ENCODE results near the gene MAOA.

The MAOA gene

DNA sequence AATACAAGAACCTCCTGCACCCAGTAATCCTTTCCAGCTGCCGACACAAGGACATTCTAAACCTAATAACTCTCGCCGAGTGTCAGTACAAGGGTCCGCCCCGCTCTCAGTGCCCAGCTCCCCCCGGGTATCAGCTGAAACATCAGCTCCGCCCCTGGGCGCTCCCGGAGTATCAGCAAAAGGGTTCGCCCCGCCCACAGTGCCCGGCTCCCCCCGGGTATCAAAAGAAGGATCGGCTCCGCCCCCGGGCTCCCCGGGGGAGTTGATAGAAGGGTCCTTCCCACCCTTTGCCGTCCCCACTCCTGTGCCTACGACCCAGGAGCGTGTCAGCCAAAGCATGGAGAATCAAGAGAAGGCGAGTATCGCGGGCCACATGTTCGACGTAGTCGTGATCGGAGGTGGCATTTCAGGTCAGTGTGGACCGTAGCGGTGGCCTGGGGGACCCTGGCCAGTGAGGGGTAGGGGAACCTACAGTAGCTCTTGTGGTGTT, at the start of gene MAOA:
MAOA (plus strand) TSS at position 295 of the 490 bp plus-strand sequence; CDS start at position 338, 43 bp downstream.
- Histone ChIP-seq H4K20me1 (ENCODE audit: insufficient read depth, low read length, poor library complexity, severe bottlenecking) (no peaks in the 10 kb centered on the region), H2AFZ (ENCODE audit: low read length) (peak within 1 kb of the TSS; percentile 86)

DNA sequence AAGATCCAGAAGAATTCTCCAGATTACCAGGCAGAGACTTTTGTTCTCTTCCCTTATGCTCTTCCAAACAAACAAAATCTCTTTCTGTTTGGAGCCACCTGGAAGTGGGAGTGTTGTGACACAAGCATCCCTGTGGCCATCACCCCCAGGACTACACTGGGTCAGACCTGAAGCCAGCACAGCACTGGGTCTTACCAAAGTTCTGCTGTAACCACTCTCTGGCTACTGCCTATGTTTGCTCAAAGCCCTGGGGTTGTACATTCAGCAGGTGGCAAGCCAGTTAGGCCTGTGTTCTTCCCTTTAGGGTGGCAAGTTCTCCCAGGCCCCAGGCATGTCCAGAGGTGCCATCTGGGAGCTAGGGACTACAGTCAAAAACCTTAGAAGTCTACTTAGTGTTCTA, 43.7 kb upstream of the MAOA start:
- Histone ChIP-seq H3K9me3 (ENCODE audit: insufficient read depth, low read depth, low read length) (no peaks in the 10 kb centered on the region), H3K9ac (ENCODE audit: low read depth, low read length, poor library complexity, severe bottlenecking) (no peak overlapping the region)

More for the DNA sequence above, at the start of gene MAOA:
- Histone ChIP-seq H3K9ac (ENCODE audit: low read depth, low read length, poor library complexity, severe bottlenecking) (peak within 1 kb of the TSS; percentile 72), H3K36me3 (ENCODE audit: insufficient read depth, low read length) (no peaks in the 10 kb centered on the region), H3K27me3 (ENCODE audit: insufficient read depth, low read length, poor library complexity, severe bottlenecking) (no peaks in the 10 kb centered on the region), H3K4me3 (ENCODE audit: low read length, poor library complexity, severe bottlenecking) (peak within 1 kb of the TSS; percentile 77), H3K4me2 (ENCODE audit: low read depth, low read length, poor library complexity, severe bottlenecking) (peak within 1 kb of the TSS; percentile 85), H3K79me2 (ENCODE audit: insufficient read depth, low read length) (no peaks in the 10 kb centered on the region), H3F3A (ENCODE audit: low read depth) (no peaks in the 10 kb centered on the region), H3K9me3 (ENCODE audit: insufficient read depth, low read depth, low read length) (no peaks in the 10 kb centered on the region), H3K4me1 (ENCODE audit: insufficient read depth, low read length, poor library complexity, severe bottlenecking) (peaks cover 8% of the 10 kb centered on the region), H3K9me2 (replicated peaks; ENCODE audit: low read depth, low read length) (no peaks in the 10 kb centered on the region)
- TF ChIP-seq, protein P1, sequence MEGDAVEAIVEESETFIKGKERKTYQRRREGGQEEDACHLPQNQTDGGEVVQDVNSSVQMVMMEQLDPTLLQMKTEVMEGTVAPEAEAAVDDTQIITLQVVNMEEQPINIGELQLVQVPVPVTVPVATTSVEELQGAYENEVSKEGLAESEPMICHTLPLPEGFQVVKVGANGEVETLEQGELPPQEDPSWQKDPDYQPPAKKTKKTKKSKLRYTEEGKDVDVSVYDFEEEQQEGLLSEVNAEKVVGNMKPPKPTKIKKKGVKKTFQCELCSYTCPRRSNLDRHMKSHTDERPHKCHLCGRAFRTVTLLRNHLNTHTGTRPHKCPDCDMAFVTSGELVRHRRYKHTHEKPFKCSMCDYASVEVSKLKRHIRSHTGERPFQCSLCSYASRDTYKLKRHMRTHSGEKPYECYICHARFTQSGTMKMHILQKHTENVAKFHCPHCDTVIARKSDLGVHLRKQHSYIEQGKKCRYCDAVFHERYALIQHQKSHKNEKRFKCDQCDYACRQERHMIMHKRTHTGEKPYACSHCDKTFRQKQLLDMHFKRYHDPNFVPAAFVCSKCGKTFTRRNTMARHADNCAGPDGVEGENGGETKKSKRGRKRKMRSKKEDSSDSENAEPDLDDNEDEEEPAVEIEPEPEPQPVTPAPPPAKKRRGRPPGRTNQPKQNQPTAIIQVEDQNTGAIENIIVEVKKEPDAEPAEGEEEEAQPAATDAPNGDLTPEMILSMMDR (conservative IDR thresholded peaks at IDR 0.05; ENCODE audit: low read length), result no peak
- no peak for TF ChIP-seq EZH2phosphoT487 (IDR thresholded peaks at IDR 0.05; ENCODE audit: borderline replicate concordance)

DNA sequence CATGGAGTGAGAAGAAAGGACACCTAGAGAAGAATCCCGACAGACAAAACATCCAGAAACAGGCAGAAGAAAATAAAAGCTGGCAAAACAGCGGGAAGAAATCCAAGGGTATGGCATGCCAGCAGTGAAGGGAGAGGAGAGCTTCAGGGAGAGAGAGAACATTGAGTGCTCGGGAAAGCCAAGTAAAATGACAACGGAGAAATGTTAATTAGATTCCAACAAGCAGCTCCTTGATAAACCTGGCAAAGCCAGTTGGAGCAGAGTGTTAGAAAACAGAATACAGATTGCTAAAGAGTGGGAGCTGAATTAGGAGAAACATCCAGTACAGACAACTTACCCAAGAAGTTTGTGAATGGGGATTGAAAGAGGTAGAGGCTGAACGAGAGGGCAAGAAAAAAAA, 40.4 kb upstream of the MAOA start:
- Histone ChIP-seq H3K9me3 (ENCODE audit: insufficient read depth, low read depth, low read length) (no peaks in the 10 kb centered on the region), H3K4me1 (ENCODE audit: insufficient read depth, low read length, poor library complexity, severe bottlenecking) (no peaks in the 10 kb centered on the region), H3K36me3 (ENCODE audit: insufficient read depth, low read length) (no peaks in the 10 kb centered on the region), H2AFZ (ENCODE audit: low read length) (no peak overlapping the region), H3F3A (ENCODE audit: low read depth) (no peaks in the 10 kb centered on the region), H4K20me1 (ENCODE audit: insufficient read depth, low read length, poor library complexity, severe bottlenecking) (no peaks in the 10 kb centered on the region), H3K9ac (ENCODE audit: low read depth, low read length, poor library complexity, severe bottlenecking) (no peak overlapping the region), H3K79me2 (ENCODE audit: insufficient read depth, low read length) (no peaks in the 10 kb centered on the region), H3K9me2 (replicated peaks; ENCODE audit: low read depth, low read length) (no peaks in the 10 kb centered on the region), H3K4me3 (ENCODE audit: low read length, poor library complexity, severe bottlenecking) (no peak overlapping the region), H3K4me2 (ENCODE audit: low read depth, low read length, poor library complexity, severe bottlenecking) (no peak overlapping the region), H3K27me3 (ENCODE audit: insufficient read depth, low read length, poor library complexity, severe bottlenecking) (no peaks in the 10 kb centered on the region)
- TF ChIP-seq, protein P1 (conservative IDR thresholded peaks at IDR 0.05; ENCODE audit: low read length), result no peak
- TF ChIP-seq EZH2phosphoT487 (IDR thresholded peaks at IDR 0.05; ENCODE audit: borderline replicate concordance), result no peak

More for the DNA sequence above, 43.7 kb upstream of the MAOA start:
- no peak overlapping the region for H3K4me3 ChIP-seq (ENCODE audit: low read length, poor library complexity, severe bottlenecking)
- no peaks in the 10 kb centered on the region for H3K36me3 ChIP-seq (ENCODE audit: insufficient read depth, low read length)
- TF ChIP-seq EZH2phosphoT487 (IDR thresholded peaks at IDR 0.05; ENCODE audit: borderline replicate concordance), result no peak
- TF ChIP-seq, protein P1 (conservative IDR thresholded peaks at IDR 0.05; ENCODE audit: low read length), result no peak
- H2AFZ ChIP-seq (ENCODE audit: low read length), result no peak overlapping the region
- no peaks in the 10 kb centered on the region for H3K9me2 ChIP-seq (replicated peaks; ENCODE audit: low read depth, low read length)
- H3K79me2 ChIP-seq (ENCODE audit: insufficient read depth, low read length), result no peaks in the 10 kb centered on the region
- H3K27me3 ChIP-seq (ENCODE audit: insufficient read depth, low read length, poor library complexity, severe bottlenecking), result no peaks in the 10 kb centered on the region
- H3K4me1 ChIP-seq (ENCODE audit: insufficient read depth, low read length, poor library complexity, severe bottlenecking), result no peaks in the 10 kb centered on the region
- no peaks in the 10 kb centered on the region for H3F3A ChIP-seq (ENCODE audit: low read depth)
- H3K4me2 ChIP-seq (ENCODE audit: low read depth, low read length, poor library complexity, severe bottlenecking), result no peak overlapping the region
- H4K20me1 ChIP-seq (ENCODE audit: insufficient read depth, low read length, poor library complexity, severe bottlenecking), result no peaks in the 10 kb centered on the region

Data from Loucy (cell line).